Measurements from ENCODE around the gene TNNT3. TPM values are rescaled to one million over a fixed set of nuclear protein-coding genes. Genes with fewer than 3 reads are reported as not detected.

TNNT3 gene
- total RNA-seq, 2 donors from 2014 or later, result 0.72 TPM; not detected in 1

DNA sequence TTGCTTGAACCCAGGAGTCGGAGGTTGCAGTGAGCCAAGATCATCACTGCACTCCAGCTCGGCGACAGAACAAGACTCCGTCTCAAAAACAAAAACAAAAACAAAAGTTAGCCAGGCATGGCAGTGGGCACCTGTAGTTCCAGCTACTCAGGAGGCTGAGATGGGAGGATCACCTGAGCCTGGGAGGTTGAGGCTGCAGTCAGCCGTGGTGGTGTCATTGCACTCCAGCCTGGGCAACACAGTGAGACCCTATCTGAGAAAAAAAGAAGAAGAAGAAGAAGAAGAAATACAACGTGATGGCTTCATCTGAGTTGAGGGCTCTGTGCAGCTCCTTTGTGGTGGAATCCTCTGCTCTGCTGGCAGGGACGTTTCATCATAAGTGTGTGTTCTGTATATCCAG is 10.0 kb upstream of the TNNT3 start:
- intact Hi-C loops (cut with DNase I), result no loop called here
- no peak overlapping the region for H3K4me3 ChIP-seq
- H3K9ac ChIP-seq (ENCODE audit: low read depth in 2 of 2, low read length in 2 of 2), result no peak overlapping the region
- no peak overlapping the region for H3K27ac ChIP-seq
- H3K36me3 ChIP-seq, result no peaks in the 10 kb centered on the region
- TF ChIP-seq, protein P1, sequence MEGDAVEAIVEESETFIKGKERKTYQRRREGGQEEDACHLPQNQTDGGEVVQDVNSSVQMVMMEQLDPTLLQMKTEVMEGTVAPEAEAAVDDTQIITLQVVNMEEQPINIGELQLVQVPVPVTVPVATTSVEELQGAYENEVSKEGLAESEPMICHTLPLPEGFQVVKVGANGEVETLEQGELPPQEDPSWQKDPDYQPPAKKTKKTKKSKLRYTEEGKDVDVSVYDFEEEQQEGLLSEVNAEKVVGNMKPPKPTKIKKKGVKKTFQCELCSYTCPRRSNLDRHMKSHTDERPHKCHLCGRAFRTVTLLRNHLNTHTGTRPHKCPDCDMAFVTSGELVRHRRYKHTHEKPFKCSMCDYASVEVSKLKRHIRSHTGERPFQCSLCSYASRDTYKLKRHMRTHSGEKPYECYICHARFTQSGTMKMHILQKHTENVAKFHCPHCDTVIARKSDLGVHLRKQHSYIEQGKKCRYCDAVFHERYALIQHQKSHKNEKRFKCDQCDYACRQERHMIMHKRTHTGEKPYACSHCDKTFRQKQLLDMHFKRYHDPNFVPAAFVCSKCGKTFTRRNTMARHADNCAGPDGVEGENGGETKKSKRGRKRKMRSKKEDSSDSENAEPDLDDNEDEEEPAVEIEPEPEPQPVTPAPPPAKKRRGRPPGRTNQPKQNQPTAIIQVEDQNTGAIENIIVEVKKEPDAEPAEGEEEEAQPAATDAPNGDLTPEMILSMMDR (IDR thresholded peaks at IDR 0.05), result no peak
- no peak for DNase-seq
- no peaks in the 10 kb centered on the region for H3K27me3 ChIP-seq
- no peaks in the 10 kb centered on the region for H3K4me1 ChIP-seq
- H3K9me3 ChIP-seq, result no peaks in the 10 kb centered on the region

DNA sequence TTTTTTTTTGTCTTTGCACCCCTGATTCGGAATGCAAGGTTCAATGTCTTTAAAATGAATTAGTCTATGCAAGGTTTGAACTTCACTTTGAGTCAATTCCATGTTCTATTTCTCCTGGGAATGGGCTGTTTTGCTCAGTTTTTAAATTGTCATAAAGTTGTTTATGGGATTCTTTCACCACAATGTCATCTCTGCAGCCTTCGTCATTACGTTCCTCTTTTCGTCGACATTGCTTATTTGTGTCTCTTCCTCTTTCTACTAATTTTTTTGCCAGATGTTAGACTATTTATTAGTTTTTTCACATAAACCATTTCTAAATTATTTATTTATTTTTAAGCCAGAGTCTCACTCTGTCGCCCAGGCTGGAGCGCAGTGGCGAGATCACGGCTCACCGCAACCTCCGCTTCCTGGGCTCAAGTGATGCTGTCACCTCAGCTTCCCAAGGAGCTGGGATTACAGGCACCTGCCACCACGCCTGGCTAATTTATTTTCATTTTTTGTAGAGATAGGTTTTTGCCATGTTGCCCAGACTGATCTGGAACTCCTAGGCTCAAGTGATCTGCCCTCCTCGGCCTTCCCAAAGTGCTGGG is 7.1 kb upstream of the TNNT3 start:
- Histone ChIP-seq H3K9me3 (no peaks in the 10 kb centered on the region), H3K27me3 (no peaks in the 10 kb centered on the region), H3K36me3 (no peaks in the 10 kb centered on the region), H3K9ac (ENCODE audit: low read depth in 2 of 2, low read length in 2 of 2) (no peak overlapping the region), H3K27ac (no peak overlapping the region), H3K4me3 (no peak overlapping the region), H3K4me1 (no peaks in the 10 kb centered on the region)
- TF ChIP-seq, protein P1 (IDR thresholded peaks at IDR 0.05), result no peak
- DNase-seq, result no peak
- intact Hi-C loops (cut with DNase I), result no loop called here

DNA sequence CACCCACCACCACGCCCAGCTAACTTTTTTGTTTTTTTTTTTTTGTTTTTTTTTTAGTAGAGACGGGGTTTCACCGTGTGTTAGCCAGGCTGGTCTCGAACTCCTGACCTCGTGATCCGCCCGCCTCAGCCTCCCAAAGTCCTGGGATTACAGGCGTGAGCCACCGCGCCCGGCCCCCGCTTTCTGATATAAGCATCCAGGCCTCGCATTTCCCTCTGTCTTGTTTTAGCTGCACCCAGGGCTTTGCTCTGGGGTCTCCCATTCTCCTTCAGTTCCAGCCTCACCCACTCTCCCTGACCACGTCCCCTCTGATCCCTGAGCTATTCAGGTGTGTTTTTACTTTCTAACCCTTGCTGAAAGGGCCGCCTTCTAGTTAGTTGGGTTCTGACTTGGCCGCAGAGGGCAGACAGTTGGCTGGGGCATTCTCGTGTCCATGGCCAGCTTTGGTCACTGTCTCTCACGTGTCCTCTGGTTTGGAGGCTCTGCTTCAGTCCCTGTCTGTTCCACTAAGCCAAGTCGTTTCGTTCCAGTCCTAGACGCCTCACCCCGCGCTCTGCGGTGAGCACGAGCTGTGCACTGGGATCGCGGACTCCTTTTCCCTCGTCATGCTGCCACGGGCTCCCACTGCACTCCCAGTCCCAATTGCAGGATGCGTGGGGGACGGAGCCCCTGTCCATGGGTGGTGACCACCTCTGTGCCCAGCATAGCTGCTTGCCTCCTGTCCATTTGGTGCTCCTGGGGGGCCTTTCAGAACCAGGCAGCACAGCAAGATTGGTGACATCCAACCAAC is 6.0 kb upstream of the TNNT3 start:
- Histone ChIP-seq H3K36me3 (no peaks in the 10 kb centered on the region), H3K4me3 (no peak overlapping the region), H3K9me3 (no peaks in the 10 kb centered on the region), H3K27ac (no peak overlapping the region), H3K27me3 (no peaks in the 10 kb centered on the region), H3K9ac (ENCODE audit: low read depth in 2 of 2, low read length in 2 of 2) (no peak overlapping the region), H3K4me1 (no peaks in the 10 kb centered on the region)
- DNase-seq, result no peak
- TF ChIP-seq, protein P1 (IDR thresholded peaks at IDR 0.05), result no peak
- intact Hi-C loops (cut with DNase I), result loop anchor here (2.0 kb wide), 1 partner anchor 23 kb away; no protein-coding TSS in a partner anchor

DNA sequence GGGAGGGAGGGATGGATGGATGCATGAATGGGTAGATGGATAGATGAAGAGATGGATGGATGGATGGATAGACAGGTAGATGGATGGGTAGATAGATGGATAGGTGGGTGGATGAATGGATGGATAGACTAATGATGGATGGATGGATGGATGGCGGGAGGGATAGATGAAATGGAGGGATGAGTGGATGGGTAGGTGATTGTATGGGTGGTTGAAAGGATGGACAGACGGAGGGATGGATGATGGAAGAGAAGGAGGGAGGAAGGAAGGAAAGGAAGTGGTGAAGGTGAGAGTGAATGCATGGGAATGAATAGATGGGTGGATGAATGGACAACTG is 3.7 kb upstream of the TNNT3 start:
- Histone ChIP-seq H3K9ac (ENCODE audit: low read depth in 2 of 2, low read length in 2 of 2) (no peak overlapping the region), H3K27me3 (no peaks in the 10 kb centered on the region), H3K4me3 (no peak overlapping the region), H3K4me1 (no peaks in the 10 kb centered on the region), H3K27ac (no peak overlapping the region), H3K9me3 (no peaks in the 10 kb centered on the region), H3K36me3 (no peaks in the 10 kb centered on the region)
- intact Hi-C loops (cut with DNase I), result loop anchor here (2.0 kb wide), 1 partner anchor 21 kb away; no protein-coding TSS in a partner anchor
- no peak for DNase-seq
- TF ChIP-seq, protein P1 (IDR thresholded peaks at IDR 0.05), result no peak

DNA sequence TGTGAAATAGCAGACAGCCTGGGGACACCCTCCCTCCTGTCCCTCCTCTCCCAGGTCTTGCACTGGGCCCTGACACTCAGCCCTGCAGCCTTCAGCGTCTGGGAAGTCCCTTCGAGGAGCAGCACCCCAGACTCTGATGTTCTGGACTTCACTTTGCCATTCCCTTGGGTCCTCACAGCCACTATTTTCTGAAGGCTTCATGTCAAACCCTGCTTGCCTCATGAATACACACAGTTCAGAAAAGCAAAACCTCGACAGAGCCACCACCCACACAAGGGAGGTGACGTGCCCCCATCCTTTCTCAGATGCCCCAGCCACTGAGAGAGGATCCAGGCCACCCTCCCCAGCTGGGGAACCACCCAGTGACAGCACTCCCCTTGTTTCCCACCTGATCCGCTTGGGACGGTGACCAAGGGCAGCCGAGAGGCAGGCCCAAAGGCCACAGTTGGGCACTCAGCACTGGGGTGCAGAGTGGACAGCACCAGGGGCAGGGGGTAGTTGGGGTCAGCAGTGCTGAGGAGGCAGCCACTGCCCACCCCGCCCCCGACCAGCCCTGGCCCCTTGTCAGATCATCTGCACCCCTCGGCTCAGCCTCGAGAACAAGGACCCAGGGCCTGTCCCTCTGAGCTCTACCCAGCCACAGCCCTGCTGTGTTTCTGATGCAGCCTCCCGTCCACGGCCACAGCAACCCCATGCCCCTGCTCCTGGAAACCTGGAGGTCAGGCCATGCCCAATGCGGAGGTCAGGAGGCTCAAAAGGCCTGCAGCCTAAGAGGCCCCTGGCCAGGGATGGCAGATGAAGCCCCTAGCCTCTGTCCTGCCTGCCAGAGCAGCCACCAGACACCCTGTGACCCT is 3.1 kb upstream of the TNNT3 start:
- H3K4me1 ChIP-seq, result no peaks in the 10 kb centered on the region
- H3K27me3 ChIP-seq, result no peaks in the 10 kb centered on the region
- TF ChIP-seq, protein P1 (IDR thresholded peaks at IDR 0.05), result no peak
- no peak overlapping the region for H3K27ac ChIP-seq
- no peaks in the 10 kb centered on the region for H3K36me3 ChIP-seq
- no peak for DNase-seq
- no peak overlapping the region for H3K4me3 ChIP-seq
- H3K9ac ChIP-seq (ENCODE audit: low read depth in 2 of 2, low read length in 2 of 2), result no peak overlapping the region
- intact Hi-C loops (cut with DNase I), result no loop called here
- H3K9me3 ChIP-seq, result no peaks in the 10 kb centered on the region
